Esophagus squamous epithelium (tissue), 4 donors: ENCODE data around the gene ADAP1.

ENCODE experiments used
- CTCF ChIP-seq, 6 experiments: fragments of 450-650 bp in 4 of 6; fragments of 200-600 bp in 2 of 6; sonication (generic) in 2 of 6; IDR thresholded peaks; one replicate each; pipeline ENCODE4 v1.5.1; 2016 to 2019; ENCODE audit warnings: antibody characterized with exemption in 6 of 6, mild to moderate bottlenecking in 4 of 6, moderate library complexity in 4 of 6
- POLR2A ChIP-seq, 4 donors: fragments of 450-650 bp; IDR thresholded peaks; one replicate each; pipeline ENCODE4 v1.6.1; 2017; ENCODE audit warnings: antibody characterized with exemption in 4 of 4, mild to moderate bottlenecking in 4 of 4, moderate library complexity in 3 of 4

GRCh38 chr7:901041-901387 is 53.5 kb downstream of the ADAP1 start:
- TF ChIP-seq POLR2A (IDR thresholded peaks at IDR 0.05) = no peak
- TF ChIP-seq CTCF (IDR thresholded peaks at IDR 0.05) = no peak
